ENCODE data around the gene CEP57. TPM values are rescaled to one million over a fixed set of nuclear protein-coding genes. Genes with fewer than 3 reads are reported as not detected.

The CEP57 gene
- total RNA-seq (2014; rRNA removed) (36.7 and 38.1 TPM in 2 replicates), Bru-seq, nascent RNA (percentile 88 among the genes with signal in this experiment), BruChase-seq, experiment 1, labeled RNA remaining after a 6-hour chase (percentile 81 among the genes with signal in this experiment), BruChase-seq, experiment 2, labeled RNA remaining after a 2-hour chase (percentile 86 among the genes with signal in this experiment)
- long read RNA-seq, transcript CEP57-210 (7 exons, 2,084 nt), result minor isoform, 32 of 131 reads
- long read RNA-seq, transcript CEP57-202 (11 exons, 3,178 nt), result major isoform, 61 of 131 reads
- long read RNA-seq, partial matches to known transcripts, result 10 of 131 reads
- long read RNA-seq, other reads (novel, unspliced or antisense), result 24 of 131 reads

- CTCF ChIA-PET, result interaction anchor here (0.6 to 1.1 kb wide), 3 partner anchors 553 to 723 kb away, joined by 3 read pairs; no protein-coding TSS in a partner anchor
- Histone ChIP-seq H3K79me2 (ENCODE audit: low read length) (peaks cover 66% of the 10 kb centered on the region), H3F3A (ENCODE audit: low read length, unreplicated experiment) (no peaks in the 10 kb centered on the region)
Measured at GRCh38 chr11:95790123-95790932, at the start of gene CEP57. Gene CEP57, plus strand, starts transcription at chr11:95790498. Its CDS starts 201 bp downstream, at chr11:95790699.

GRCh38 chr11:95750101-95750500, 40.2 kb upstream of the CEP57 start:
- DNase-seq (no peak), ATAC-seq (no peak)
- Histone ChIP-seq H3K27ac (ENCODE audit: low read length) (no peak overlapping the region), H3K36me3 (ENCODE audit: low read depth, low read length) (no peaks in the 10 kb centered on the region), H2AFZ (ENCODE audit: low read length) (no peak overlapping the region), H3K4me1 (ENCODE audit: insufficient read depth, low read length) (no peaks in the 10 kb centered on the region), H3K4me3 (ENCODE audit: low read length) (no peak overlapping the region), H4K20me1 (ENCODE audit: low read length) (no peaks in the 10 kb centered on the region), H3K9me3 (ENCODE audit: low read length) (no peaks in the 10 kb centered on the region), H3K4me2 (ENCODE audit: low read length) (no peak overlapping the region), H3K79me2 (ENCODE audit: low read length) (no peaks in the 10 kb centered on the region), H3K9ac (ENCODE audit: low read length) (no peak overlapping the region), H3K9me2 (replicated peaks; ENCODE audit: low read length) (no peaks in the 10 kb centered on the region), H3K27me3 (ENCODE audit: low read length) (peaks cover 91% of the 10 kb centered on the region), H3F3A (ENCODE audit: low read length, unreplicated experiment) (no peaks in the 10 kb centered on the region)
- intact Hi-C loops (cut with micrococcal nuclease), result no loop called here
- POLR2A ChIA-PET (ENCODE audit: unreplicated experiment), result no interaction called here
- BruUV-seq (replicated peaks), result no TSS peak
- TF ChIP-seq EZH2phosphoT487 (IDR thresholded peaks at IDR 0.05; ENCODE audit: borderline replicate concordance, low read length), result no peak
- no peak for TF ChIP-seq CTCF (conservative IDR thresholded peaks at IDR 0.05; ENCODE audit: low read depth, low read length)
- TF ChIP-seq EZH2 (IDR thresholded peaks at IDR 0.05; ENCODE audit: low read length, unreplicated experiment), result no peak
- CTCF ChIA-PET, result no interaction called here

More at GRCh38 chr11:95790123-95790932, at the start of gene CEP57:
- H3K4me2 ChIP-seq (ENCODE audit: low read length), result peak within 1 kb of the TSS; percentile 97
- H3K9me2 ChIP-seq (replicated peaks; ENCODE audit: low read length), result no peaks in the 10 kb centered on the region
- no peaks in the 10 kb centered on the region for H3K27me3 ChIP-seq (ENCODE audit: low read length)
- no peak for TF ChIP-seq EZH2phosphoT487 (IDR thresholded peaks at IDR 0.05; ENCODE audit: borderline replicate concordance, low read length)
- no peak for TF ChIP-seq CTCF (conservative IDR thresholded peaks at IDR 0.05; ENCODE audit: low read depth, low read length)
- TF ChIP-seq EZH2 (IDR thresholded peaks at IDR 0.05; ENCODE audit: low read length, unreplicated experiment), result no peak
- H3K9ac ChIP-seq (ENCODE audit: low read length), result peak within 1 kb of the TSS; percentile 89
- ATAC-seq (peak; percentile 73), DNase-seq (peak; percentile 99)
- no peaks in the 10 kb centered on the region for H3K9me3 ChIP-seq (ENCODE audit: low read length)
- BruUV-seq (replicated peaks), result TSS peak; percentile 51
- H3K36me3 ChIP-seq (ENCODE audit: low read depth, low read length), result peaks cover 8% of the 10 kb centered on the region
- H3K4me3 ChIP-seq (ENCODE audit: low read length), result peak within 1 kb of the TSS; percentile 86
- peak within 1 kb of the TSS; percentile 87 for H3K27ac ChIP-seq (ENCODE audit: low read length)
- POLR2A ChIA-PET (ENCODE audit: unreplicated experiment), result interaction anchor here (0.5 kb wide), 1 partner anchor 473 kb away, joined by 4 read pairs; no protein-coding TSS in a partner anchor
- peak within 1 kb of the TSS; percentile 94 for H2AFZ ChIP-seq (ENCODE audit: low read length)
- intact Hi-C loops (cut with micrococcal nuclease), result loop anchor here (1.0 to 5.0 kb wide), 5 partner anchors 41 to 599 kb away; partner anchors contain the start of genes CCDC82 and MTMR2
- H3K4me1 ChIP-seq (ENCODE audit: insufficient read depth, low read length), result peaks cover 42% of the 10 kb centered on the region
- 0 out of 2 replicates have a peak, but pooled peaks cover 8% of the 10 kb centered on the region for H4K20me1 ChIP-seq (ENCODE audit: low read length)
